OCI-LY3 (cell line): ENCODE data around the gene PCBP3.

ENCODE experiments used
- CTCF ChIP-seq: fragments of 200-600, 300-600 bp; sonication (generic); IDR thresholded peaks from 2 replicates; pipeline ENCODE4 v1.5.1; 2014; ENCODE audit warnings: antibody characterized with exemption, low read length, low read depth
- EZH2phosphoT487 ChIP-seq: fragments of 200-600 bp; shearing (Covaris generic); IDR thresholded peaks from 2 replicates; pipeline ENCODE4 v1.6.1; 2018; ENCODE audit warnings: antibody characterized with exemption, mixed run types, low read depth

GRCh38 chr21:45829668-45830067, 186.1 kb downstream of the PCBP3 start:
- no peak for TF ChIP-seq CTCF
- TF ChIP-seq EZH2phosphoT487, result no peak
